ENCODE results near the gene CATSPERZ.

The CATSPERZ gene

DNA sequence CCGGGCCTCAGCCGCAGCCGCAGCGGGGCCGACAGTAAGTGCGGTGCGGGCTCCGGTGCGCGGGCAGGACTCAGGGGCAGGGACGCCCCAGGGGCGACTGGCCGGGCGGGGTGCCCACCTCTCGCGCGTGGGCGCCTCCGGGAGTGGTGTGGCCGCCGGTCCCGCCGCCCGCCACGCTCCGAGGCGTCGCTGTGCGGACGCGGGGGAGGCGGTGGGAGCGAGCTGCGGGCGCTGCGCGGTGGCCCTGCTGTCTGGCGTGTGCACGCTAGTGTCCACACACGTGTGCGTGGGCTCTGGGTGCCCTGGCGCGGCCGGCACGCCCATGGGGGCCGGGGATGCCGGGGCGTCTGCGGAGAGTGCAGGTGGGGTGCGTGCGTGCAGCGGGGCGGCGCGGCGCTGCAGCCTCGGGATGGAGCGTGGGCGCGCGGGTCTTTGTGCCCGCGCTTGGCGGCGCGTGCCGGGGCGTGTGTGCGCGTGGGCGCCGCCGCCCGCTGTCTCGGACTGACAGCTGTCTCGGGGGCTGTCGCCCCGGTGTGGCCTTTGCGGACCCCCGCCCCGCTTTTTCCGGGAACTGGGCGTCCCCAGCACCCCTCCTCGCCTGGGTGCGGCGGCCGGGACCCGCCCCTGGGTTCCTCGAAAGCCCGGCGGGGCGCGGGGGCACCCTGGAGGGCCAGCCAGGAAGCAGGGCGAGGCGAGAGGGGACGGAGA is 8.3 kb upstream of the CATSPERZ start:
- Histone ChIP-seq H4K20me1 (ENCODE audit: insufficient read depth) (no peaks in the 10 kb centered on the region), H3K36me3 (ENCODE audit: insufficient read depth) (no peaks in the 10 kb centered on the region), H3K4me3 (IDR thresholded peaks at IDR 0.05; ENCODE audit: insufficient read depth, low read depth, low read length) (no peak overlapping the region), H3K9ac (no peak overlapping the region), H3K27me3 (ENCODE audit: insufficient read depth, low read depth) (no peaks in the 10 kb centered on the region; the same call in 1 of the 2 replicates), H2AFZ (ENCODE audit: low read depth) (no peak overlapping the region), H3K79me2 (ENCODE audit: insufficient read depth, low read depth) (no peaks in the 10 kb centered on the region), H3K4me2 (no peak overlapping the region), H3K27ac (no peak overlapping the region), H3K4me1 (ENCODE audit: low read depth, poor library complexity, severe bottlenecking) (peaks cover 2% of the 10 kb centered on the region)
- TF ChIP-seq, protein P1, sequence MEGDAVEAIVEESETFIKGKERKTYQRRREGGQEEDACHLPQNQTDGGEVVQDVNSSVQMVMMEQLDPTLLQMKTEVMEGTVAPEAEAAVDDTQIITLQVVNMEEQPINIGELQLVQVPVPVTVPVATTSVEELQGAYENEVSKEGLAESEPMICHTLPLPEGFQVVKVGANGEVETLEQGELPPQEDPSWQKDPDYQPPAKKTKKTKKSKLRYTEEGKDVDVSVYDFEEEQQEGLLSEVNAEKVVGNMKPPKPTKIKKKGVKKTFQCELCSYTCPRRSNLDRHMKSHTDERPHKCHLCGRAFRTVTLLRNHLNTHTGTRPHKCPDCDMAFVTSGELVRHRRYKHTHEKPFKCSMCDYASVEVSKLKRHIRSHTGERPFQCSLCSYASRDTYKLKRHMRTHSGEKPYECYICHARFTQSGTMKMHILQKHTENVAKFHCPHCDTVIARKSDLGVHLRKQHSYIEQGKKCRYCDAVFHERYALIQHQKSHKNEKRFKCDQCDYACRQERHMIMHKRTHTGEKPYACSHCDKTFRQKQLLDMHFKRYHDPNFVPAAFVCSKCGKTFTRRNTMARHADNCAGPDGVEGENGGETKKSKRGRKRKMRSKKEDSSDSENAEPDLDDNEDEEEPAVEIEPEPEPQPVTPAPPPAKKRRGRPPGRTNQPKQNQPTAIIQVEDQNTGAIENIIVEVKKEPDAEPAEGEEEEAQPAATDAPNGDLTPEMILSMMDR (conservative IDR thresholded peaks at IDR 0.05; ENCODE audit: low read depth, low read length): no peak

DNA sequence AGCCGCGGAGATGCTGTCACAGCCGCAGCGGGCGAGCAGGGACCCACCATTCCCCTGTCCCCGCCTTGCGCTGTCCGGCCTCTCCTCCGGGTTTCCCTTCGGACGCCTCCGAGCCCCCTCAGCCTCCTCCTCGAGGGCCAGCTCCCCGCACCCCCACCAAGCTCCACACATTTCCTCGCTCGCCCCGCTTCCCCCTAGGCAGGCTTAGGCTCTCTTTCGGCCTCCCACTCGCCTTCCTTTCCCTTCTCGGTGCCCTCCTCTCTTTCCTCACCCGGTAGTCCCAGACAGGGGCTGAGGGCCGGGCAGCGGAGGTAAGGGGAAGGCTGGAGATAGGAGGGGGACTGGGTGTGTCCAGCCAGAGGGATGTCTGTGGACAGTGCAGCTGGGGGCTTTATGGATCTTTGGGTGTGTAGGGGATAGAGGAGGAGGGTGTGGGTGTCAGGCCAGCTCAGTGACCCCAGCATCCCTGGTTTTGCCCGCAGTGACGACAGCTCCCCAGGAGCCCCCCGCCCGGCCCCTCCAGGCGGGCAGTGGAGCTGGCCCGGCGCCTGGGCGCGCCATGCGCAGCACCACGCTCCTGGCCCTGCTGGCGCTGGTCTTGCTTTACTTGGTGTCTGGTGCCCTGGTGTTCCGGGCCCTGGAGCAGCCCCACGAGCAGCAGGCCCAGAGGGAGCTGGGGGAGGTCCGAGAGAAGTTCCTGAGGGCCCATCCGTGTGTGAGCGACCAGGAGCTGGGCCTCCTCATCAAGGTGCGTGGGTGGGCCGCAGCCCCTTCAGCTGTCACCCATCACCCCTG is 7.5 kb upstream of the CATSPERZ start:
- Histone ChIP-seq H2AFZ (ENCODE audit: low read depth) (no peak overlapping the region), H3K27me3 (ENCODE audit: insufficient read depth, low read depth) (no peaks in the 10 kb centered on the region; the same call in 1 of the 2 replicates), H3K4me3 (IDR thresholded peaks at IDR 0.05; ENCODE audit: insufficient read depth, low read depth, low read length) (no peak overlapping the region), H3K79me2 (ENCODE audit: insufficient read depth, low read depth) (no peaks in the 10 kb centered on the region), H3K27ac (no peak overlapping the region), H3K4me1 (ENCODE audit: low read depth, poor library complexity, severe bottlenecking) (no peaks in the 10 kb centered on the region), H4K20me1 (ENCODE audit: insufficient read depth) (no peaks in the 10 kb centered on the region), H3K4me2 (no peak overlapping the region), H3K9ac (no peak overlapping the region), H3K36me3 (ENCODE audit: insufficient read depth) (no peaks in the 10 kb centered on the region)
- TF ChIP-seq, protein P1 (conservative IDR thresholded peaks at IDR 0.05; ENCODE audit: low read depth, low read length): no peak

DNA sequence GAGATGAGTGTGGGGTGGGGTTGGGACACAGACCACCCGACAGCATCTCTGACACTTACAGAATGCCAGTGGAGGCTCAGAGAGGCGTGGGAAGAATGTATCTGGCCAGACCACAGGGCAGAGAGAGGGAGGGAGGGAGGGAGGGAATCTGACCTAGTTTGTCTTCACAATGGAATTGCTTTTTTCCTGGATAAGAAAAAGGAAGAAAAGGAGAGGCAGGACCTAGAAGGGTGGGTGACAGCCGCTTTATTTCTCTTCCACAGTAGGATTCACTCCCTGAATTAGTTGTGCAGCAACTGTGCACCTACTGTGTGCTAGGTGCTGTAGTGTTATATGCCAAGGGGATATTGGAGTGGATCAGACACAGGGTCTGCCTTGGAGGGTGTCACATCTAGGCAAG is 5.4 kb upstream of the CATSPERZ start:
- TF ChIP-seq, protein P1 (conservative IDR thresholded peaks at IDR 0.05; ENCODE audit: low read depth, low read length): no peak
- no peaks in the 10 kb centered on the region for H4K20me1 ChIP-seq (ENCODE audit: insufficient read depth)
- no peak overlapping the region for H3K27ac ChIP-seq
- H3K36me3 ChIP-seq (ENCODE audit: insufficient read depth): no peaks in the 10 kb centered on the region
- H3K4me3 ChIP-seq (IDR thresholded peaks at IDR 0.05; ENCODE audit: insufficient read depth, low read depth, low read length): no peak overlapping the region
- no peak overlapping the region for H3K9ac ChIP-seq
- no peak overlapping the region for H3K4me2 ChIP-seq
- no peaks in the 10 kb centered on the region for H3K4me1 ChIP-seq (ENCODE audit: low read depth, poor library complexity, severe bottlenecking)
- H3K27me3 ChIP-seq (ENCODE audit: insufficient read depth, low read depth): peaks cover 4% of the 10 kb centered on the region; the same call in 1 of the 2 replicates
- H3K79me2 ChIP-seq (ENCODE audit: insufficient read depth, low read depth): no peaks in the 10 kb centered on the region
- H2AFZ ChIP-seq (ENCODE audit: low read depth): no peak overlapping the region

DNA sequence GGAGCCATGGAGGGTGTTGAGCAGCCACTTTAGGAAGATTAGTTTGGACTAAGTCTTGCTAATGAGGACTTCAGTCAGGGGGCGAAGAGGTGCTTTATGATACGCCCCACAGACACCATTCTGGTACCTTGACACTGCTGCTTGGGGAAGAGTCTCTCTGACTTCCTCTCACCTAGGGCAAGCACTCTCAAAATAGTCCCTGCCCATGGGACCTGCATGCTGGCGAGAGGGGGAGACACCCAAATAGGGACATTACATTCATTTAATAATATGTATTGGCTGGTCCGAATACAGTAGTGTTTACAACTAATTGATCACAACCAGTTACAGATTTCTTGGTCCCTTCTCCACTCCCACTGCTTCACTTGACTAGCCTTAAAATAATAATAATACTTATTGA is 4.4 kb upstream of the CATSPERZ start:
- H3K27ac ChIP-seq: no peak overlapping the region
- no peaks in the 10 kb centered on the region for H3K79me2 ChIP-seq (ENCODE audit: insufficient read depth, low read depth)
- H3K9ac ChIP-seq: no peak overlapping the region
- peaks cover 13% of the 10 kb centered on the region for H3K27me3 ChIP-seq (ENCODE audit: insufficient read depth, low read depth)
- H3K4me2 ChIP-seq: no peak overlapping the region
- no peak overlapping the region for H3K4me3 ChIP-seq (IDR thresholded peaks at IDR 0.05; ENCODE audit: insufficient read depth, low read depth, low read length)
- H4K20me1 ChIP-seq (ENCODE audit: insufficient read depth): no peaks in the 10 kb centered on the region
- H3K36me3 ChIP-seq (ENCODE audit: insufficient read depth): no peaks in the 10 kb centered on the region
- TF ChIP-seq, protein P1 (conservative IDR thresholded peaks at IDR 0.05; ENCODE audit: low read depth, low read length): no peak
- H3K4me1 ChIP-seq (ENCODE audit: low read depth, poor library complexity, severe bottlenecking): peaks cover 2% of the 10 kb centered on the region
- H2AFZ ChIP-seq (ENCODE audit: low read depth): no peak overlapping the region
